ENCODE measurements around the gene SORBS2.

The SORBS2 gene

GRCh38 chr4:185542626-185543315, 269.2 kb downstream of the SORBS2 start:
- DNase-seq: no peak

GRCh38 chr4:185541251-185541727, 270.7 kb downstream of the SORBS2 start:
- DNase-seq: no peak

- no peak for DNase-seq
Measured at GRCh38 chr4:185540487-185541120, 271.4 kb downstream of the SORBS2 start.

GRCh38 chr4:185540040-185540439, 272.0 kb downstream of the SORBS2 start:
- no peak for DNase-seq

GRCh38 chr4:185538806-185539205, 273.2 kb downstream of the SORBS2 start:
- DNase-seq: no peak

- DNase-seq: no peak
Measured at GRCh38 chr4:185536411-185536709, 275.6 kb downstream of the SORBS2 start.

- DNase-seq: no peak
Measured at GRCh38 chr4:185535612-185536410, 276.2 kb downstream of the SORBS2 start.
